Activated CD4-positive, alpha-beta T cell treated with anti-CD3 and anti-CD28 coated beads, Interleukin-2, amount 10 ng/mL, durations not matched to agents 7 days and 5 days (primary cell): ENCODE measurements around the gene NFE2L2. TPM values are rescaled to one million over a fixed set of nuclear protein-coding genes. Genes with fewer than 3 reads are reported as not detected.
"Not testable (repeated sequence)": the region's sequence is repeated elsewhere in the genome, so short reads cannot be mapped to it uniquely, and the experiment has no call there.

ENCODE experiments used
- CTCF ChIA-PET: fragments of 350-600 bp; sonication (Branson Sonifier 250); formaldehyde crosslinking; loops from one replicate; lab custom pipeline; 2021; ENCODE audit warnings: antibody characterized with exemption; lab: Charles Lee
- POLR2A ChIA-PET: fragments of 350-600 bp; sonication (Branson Sonifier 250); formaldehyde crosslinking; loops from one replicate; lab custom pipeline; 2021; ENCODE audit warnings: antibody characterized with exemption; lab: Charles Lee
- DNase-seq: peaks from one replicate; pipeline ENCODE4 v3.0.0-alpha.2; 2020
- H3K27ac Mint-ChIP-seq: one replicate; pipeline ENCODE4 v1.8.0; 2021; ENCODE audit warnings: mild to moderate bottlenecking, moderate library complexity, mixed read lengths
- H3K27me3 Mint-ChIP-seq: one replicate; pipeline ENCODE4 v1.8.0; 2021; ENCODE audit warnings: mixed read lengths
- H3K36me3 Mint-ChIP-seq: one replicate; pipeline ENCODE4 v1.8.0; 2021; ENCODE audit warnings: low read depth, mixed read lengths
- H3K4me1 Mint-ChIP-seq: one replicate; pipeline ENCODE4 v1.8.0; 2021; ENCODE audit warnings: mixed read lengths
- H3K4me3 Mint-ChIP-seq: one replicate; pipeline ENCODE4 v1.8.0; 2021; ENCODE audit warnings: mild to moderate bottlenecking, moderate library complexity, mixed read lengths
- H3K9me3 Mint-ChIP-seq: one replicate; pipeline ENCODE4 v1.8.0; 2021; ENCODE audit warnings: mixed read lengths
- total RNA-seq, 2 experiments: library from RNA; stranded (reverse); gene quantifications; one replicate each; pipeline ENCODE4 v1.2.3, GENCODE V29; 2021

Gene NFE2L2
- total RNA-seq, 2 experiments from 2014 or later = 65.6 to 82.0 TPM

DNA sequence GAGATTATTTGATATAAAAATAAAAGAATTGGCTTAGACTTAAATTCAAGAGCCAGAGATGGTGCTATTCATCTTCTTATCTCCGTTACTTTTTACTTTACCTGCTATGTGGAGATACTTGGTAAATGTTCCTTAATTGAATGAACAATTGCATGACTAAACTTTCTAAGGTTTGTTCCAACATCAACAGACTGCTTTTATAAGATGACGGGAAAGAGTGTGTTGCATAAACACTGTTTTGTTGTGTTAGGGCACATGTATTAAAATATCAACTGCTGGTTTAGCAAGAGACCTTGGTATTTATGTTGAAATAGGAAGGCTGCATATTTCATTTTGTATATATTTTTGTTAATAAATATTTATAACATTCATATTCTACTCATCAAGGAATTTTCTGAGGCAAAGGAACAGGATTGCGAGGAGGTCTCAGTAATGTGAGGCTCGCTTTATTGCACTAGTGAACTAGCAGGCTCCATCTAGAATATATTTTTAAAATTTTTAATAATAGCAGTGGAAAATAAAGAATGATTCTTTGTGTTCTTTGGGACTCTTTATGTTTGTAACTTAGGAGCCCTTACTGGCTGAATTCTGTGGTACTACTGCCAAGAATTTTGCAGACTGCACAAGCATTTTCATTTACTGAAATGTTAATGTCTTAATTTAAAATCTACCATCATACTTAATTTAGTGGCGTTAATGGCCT lies 10.7 kb upstream of the NFE2L2 start:
- Mint-ChIP-seq H3K4me3 (no peak overlapping the region), H3K27ac (no peak overlapping the region), H3K9me3 (no peaks in the 10 kb centered on the region), H3K27me3 (no peaks in the 10 kb centered on the region), H3K36me3 (peaks cover 2% of the 10 kb centered on the region), H3K4me1 (peaks cover 23% of the 10 kb centered on the region)
- POLR2A ChIA-PET = no interaction called here
- CTCF ChIA-PET = interaction anchor here (1.0 kb wide), 1 partner anchor 10 kb away, joined by 4 read pairs; the partner anchor contains the start of gene NFE2L2
- DNase-seq = no peak

DNA sequence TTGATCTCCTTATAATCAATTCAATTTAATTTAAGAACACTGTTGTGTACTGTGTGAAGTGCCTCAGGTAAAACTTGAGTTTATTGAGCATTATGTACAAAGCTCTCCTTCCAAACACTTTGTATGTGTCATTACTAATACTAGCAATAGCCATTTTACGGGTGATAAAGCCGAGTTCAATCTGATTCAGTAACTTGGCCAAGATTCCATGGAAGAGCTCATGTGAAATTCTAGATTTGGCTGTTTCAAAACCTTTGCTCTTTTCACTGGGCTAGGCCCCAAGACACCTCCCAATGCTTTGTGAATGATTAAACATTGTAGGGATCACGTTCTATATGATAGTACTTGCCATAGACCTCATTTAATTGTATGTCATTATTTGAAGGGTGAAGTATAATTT lies 8.9 kb upstream of the NFE2L2 start:
- H3K9me3 Mint-ChIP-seq = peaks cover 1% of the 10 kb centered on the region
- no peak overlapping the region for H3K4me3 Mint-ChIP-seq
- no peak overlapping the region for H3K27ac Mint-ChIP-seq
- H3K4me1 Mint-ChIP-seq = peaks cover 33% of the 10 kb centered on the region
- ChIA-PET CTCF (interaction anchor here (0.6 to 1.9 kb wide), 7 partner anchors 8 to 245 kb away, joined by 3 to 14 read pairs (median 4); no protein-coding TSS in a partner anchor), POLR2A (no interaction called here)
- H3K36me3 Mint-ChIP-seq = peaks cover 3% of the 10 kb centered on the region
- no peak for DNase-seq
- no peaks in the 10 kb centered on the region for H3K27me3 Mint-ChIP-seq

DNA sequence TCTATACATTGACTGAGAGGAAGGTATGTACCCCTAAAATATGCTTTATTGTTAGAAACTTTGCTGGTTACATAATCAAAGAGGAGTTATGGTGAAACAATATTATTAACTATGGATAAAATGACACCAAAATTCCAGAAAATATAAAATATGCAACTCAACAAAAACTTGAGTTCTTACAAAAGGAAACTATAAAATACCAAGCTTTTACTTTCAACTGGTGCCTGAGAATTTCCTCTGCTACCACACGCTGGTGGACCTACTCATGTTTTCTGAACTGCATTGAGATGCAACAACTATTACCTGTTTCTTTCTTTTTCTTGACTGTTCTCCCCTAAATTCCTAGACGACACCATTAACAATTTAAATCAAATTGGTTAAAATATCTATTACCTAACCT lies 8.2 kb upstream of the NFE2L2 start:
- CTCF ChIA-PET = interaction anchor here (0.5 to 1.9 kb wide), 7 partner anchors 7 to 19 kb away, joined by 3 to 14 read pairs (median 4); no protein-coding TSS in a partner anchor
- POLR2A ChIA-PET = no interaction called here
- Mint-ChIP-seq H3K36me3 (peaks cover 6% of the 10 kb centered on the region), H3K4me3 (no peak overlapping the region), H3K27ac (no peak overlapping the region), H3K27me3 (no peaks in the 10 kb centered on the region), H3K4me1 (peaks cover 40% of the 10 kb centered on the region), H3K9me3 (peaks cover 3% of the 10 kb centered on the region)
- no peak for DNase-seq

DNA sequence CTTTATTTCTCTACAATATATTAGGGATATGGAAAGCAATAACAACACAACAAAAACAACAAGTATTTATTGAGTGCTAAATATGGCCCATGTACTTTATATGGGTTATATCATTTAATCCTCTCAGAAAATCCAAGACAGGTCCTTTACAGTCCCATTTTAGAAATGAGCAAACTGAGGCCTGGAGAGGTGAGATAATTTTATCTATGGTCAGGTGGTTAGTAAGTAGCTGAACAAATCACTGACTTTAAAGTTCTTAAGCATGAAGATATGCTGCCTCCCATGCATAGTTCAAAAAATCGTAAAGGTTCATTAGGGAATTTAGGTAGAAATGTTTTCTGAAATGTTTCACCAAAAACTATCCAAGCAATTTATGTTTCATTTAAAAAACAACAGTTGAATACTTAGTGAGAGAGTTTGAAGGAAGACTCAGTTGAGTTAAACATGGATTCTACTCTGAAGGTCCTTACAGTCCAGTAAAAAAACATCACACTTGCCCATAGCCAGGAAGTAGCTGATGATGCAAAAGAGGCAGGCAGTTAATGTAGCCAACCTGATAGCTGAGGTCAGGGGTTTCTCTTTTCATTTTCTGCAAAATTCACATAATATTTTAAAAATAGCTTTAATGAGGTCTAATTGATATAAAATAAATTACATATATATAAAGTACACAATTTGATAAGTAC lies 7.6 kb upstream of the NFE2L2 start:
- H3K4me1 Mint-ChIP-seq = peaks cover 46% of the 10 kb centered on the region
- ChIA-PET POLR2A (no interaction called here), CTCF (interaction anchor here (0.5 to 1.9 kb wide), 6 partner anchors 9 to 29 kb away, joined by 3 to 14 read pairs (median 4); no protein-coding TSS in a partner anchor)
- H3K9me3 Mint-ChIP-seq = peaks cover 3% of the 10 kb centered on the region
- H3K27ac Mint-ChIP-seq = no peak overlapping the region
- no peaks in the 10 kb centered on the region for H3K27me3 Mint-ChIP-seq
- no peak for DNase-seq
- peaks cover 11% of the 10 kb centered on the region for H3K36me3 Mint-ChIP-seq
- no peak overlapping the region for H3K4me3 Mint-ChIP-seq

DNA sequence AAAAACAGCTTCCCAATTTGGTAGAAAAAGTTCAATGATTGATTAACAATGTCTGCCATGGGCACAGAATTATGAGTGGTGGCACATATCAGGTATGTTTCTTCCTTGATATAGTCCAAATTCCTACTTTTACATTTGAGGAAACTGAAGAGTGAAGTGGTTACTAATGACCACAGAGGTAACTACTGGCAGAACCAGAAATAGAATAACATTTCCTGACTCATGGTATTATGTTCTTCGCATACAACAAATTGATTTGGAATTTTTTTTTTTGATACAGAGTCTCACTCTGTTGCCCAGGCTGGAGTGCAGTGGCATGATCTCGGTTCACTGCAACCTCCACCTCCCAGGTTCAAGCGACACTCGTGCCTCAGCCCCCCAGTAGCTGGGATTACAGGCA lies 6.0 kb upstream of the NFE2L2 start:
- Mint-ChIP-seq H3K36me3 (peaks cover 16% of the 10 kb centered on the region), H3K27ac (no peak overlapping the region), H3K4me1 (peaks cover 61% of the 10 kb centered on the region), H3K27me3 (no peaks in the 10 kb centered on the region), H3K4me3 (no peak overlapping the region), H3K9me3 (peaks cover 3% of the 10 kb centered on the region)
- CTCF ChIA-PET = interaction anchor here (0.6 to 1.9 kb wide), 3 partner anchors 9 to 414 kb away, joined by 3 to 6 read pairs (median 6); no protein-coding TSS in a partner anchor
- peak; percentile 0 for DNase-seq
- POLR2A ChIA-PET = interaction anchor here (0.6 kb wide), 2 partner anchors 15 to 51 kb away, joined by 3 to 9 read pairs; no protein-coding TSS in a partner anchor

DNA sequence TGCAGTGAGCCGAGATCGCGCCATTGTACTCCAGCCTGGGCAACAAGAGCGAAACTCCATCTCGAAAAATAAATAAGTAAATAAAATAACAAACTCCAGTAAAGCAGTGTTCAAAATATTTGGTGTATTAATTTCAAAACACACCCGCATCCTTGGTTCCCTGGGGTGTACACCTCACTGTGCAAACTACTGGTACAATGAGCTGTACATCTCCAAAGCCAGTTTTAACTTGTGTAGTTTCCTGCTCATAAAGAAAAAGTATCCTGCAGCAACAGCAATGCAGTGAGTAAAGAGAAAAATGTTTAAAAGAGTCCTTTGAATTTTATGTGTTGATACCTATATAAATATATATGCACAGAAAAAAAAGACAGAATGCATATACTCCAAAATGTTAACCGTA lies 4.4 kb upstream of the NFE2L2 start:
- ChIA-PET CTCF (interaction anchor here (1.1 to 7.3 kb wide), 2 partner anchors 13 to 14 kb away, joined by 4 to 74 read pairs; no protein-coding TSS in a partner anchor), POLR2A (no interaction called here)
- Mint-ChIP-seq H3K36me3 (peaks cover 16% of the 10 kb centered on the region), H3K27me3 (no peaks in the 10 kb centered on the region), H3K4me1 (peaks cover 61% of the 10 kb centered on the region), H3K4me3 (no peak overlapping the region), H3K9me3 (peaks cover 3% of the 10 kb centered on the region), H3K27ac (no peak overlapping the region)
- DNase-seq = no peak

DNA sequence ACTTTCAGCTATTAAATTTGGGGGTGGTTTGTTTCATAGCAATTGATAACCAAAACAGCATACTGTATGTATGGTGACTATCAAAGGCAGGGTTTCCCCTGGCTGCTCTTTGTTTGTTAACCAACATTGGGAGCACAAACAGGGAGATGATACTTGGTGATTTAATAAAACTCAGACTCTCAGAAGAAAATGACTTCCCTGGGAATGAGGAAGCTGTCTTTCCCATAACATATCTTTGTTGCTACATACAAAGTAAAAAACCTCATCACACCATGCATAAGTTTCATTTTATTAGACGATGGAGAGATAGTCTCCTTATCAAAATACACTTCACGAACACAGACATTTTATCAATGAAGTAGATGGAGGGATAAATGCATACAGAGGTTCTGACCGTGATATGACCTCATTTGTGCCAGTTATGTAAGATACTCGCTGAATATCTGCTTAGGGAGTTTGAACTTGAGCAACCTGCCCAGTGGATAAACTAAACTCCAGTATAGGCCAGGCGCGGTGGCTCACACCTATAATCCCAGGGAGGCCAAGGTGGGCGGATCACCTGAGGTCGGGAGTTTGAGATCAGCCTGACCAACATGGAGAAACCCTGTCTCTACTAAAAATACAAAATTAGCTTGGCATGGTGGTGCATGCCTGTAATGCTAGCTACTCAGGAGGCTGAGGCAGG lies 3.8 kb upstream of the NFE2L2 start:
- Mint-ChIP-seq H3K27me3 (no peaks in the 10 kb centered on the region), H3K27ac (no peak overlapping the region), H3K36me3 (peaks cover 17% of the 10 kb centered on the region), H3K4me3 (no peak overlapping the region), H3K4me1 (peaks cover 58% of the 10 kb centered on the region), H3K9me3 (peaks cover 3% of the 10 kb centered on the region)
- CTCF ChIA-PET = interaction anchor here (1.1 to 7.3 kb wide), 3 partner anchors 13 to 28 kb away, joined by 4 to 74 read pairs (median 6); no protein-coding TSS in a partner anchor
- DNase-seq = no peak
- POLR2A ChIA-PET = no interaction called here

DNA sequence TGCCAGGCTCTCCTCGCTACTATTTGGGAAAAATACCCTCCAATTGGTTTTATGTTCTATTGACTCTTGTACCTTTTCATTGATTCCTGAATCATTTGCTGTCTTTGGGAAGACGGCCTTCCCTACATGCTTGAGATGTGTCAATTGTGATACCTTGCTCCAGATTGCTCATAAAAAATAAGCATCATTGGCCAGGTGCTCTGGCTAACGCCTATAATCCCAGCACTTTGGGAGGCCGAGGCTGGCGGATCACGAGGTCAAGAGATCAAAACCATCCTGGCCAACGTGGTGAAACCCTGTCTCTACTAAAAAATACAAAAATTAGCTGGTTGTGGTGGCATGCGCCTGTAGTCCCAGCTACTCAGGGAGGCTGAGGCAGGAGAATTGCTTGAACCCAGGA lies 2.4 kb upstream of the NFE2L2 start:
- Mint-ChIP-seq H3K4me1 (peaks cover 51% of the 10 kb centered on the region), H3K4me3 (peak overlapping the region; percentile 8), H3K27ac (peak overlapping the region; percentile 97), H3K36me3 (peaks cover 24% of the 10 kb centered on the region)
- H3K27me3 Mint-ChIP-seq, DNase-seq, H3K9me3 Mint-ChIP-seq, POLR2A ChIA-PET: not testable (repeated sequence)
- CTCF ChIA-PET = interaction anchor here (2.1 to 7.3 kb wide), 2 partner anchors 15 to 29 kb away, joined by 6 to 74 read pairs; no protein-coding TSS in a partner anchor

DNA sequence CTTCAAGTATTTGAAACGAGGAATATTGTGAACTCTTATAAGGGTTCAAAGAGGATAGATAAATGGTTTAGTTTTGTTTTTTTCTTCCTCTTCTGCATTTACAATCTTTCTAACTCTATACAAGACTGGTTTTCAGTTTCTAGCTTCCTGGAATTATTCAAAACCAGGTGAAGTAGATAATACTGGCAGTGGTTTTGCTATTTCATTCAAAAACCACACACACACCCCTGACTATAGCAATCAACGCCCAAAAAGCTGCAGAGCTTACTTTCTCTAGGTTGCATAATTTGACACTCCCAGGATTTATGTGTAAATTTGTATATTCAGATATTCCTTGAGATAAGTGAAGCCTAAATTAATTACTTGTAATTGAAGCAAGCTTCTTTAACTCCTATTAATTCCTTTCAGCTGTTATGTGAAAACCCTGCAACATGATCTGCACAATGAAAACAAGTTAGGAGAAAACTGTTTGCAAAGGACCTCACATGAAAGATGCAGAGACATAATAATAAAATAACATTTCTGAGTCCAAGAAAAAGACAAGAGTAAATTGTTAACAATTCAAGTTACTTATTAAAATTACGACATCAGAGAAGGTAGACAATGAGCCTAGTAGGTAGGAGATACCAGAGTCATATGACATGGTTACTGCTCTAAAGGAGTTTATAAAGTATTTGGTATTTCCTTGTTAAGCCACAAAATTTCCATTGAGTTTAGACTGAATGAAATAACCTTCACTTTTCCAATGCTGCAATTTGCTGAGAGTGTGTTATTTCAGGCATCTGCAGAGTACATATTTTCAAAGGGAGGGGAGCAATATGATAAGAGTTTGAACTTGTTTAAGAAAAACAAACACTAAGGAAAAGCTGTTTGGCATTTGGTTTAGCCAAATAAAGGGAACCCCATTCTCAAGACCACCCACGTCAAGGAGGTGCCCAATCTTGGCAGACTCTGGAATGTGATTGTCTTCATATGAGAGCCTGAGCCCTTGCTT lies 1.6 kb upstream of the NFE2L2 start:
- H3K27ac Mint-ChIP-seq = peak overlapping the region; percentile 97
- H3K27me3 Mint-ChIP-seq = no peaks in the 10 kb centered on the region
- H3K9me3 Mint-ChIP-seq = peaks cover 3% of the 10 kb centered on the region
- DNase-seq = peak; percentile 41
- CTCF ChIA-PET = interaction anchor here (0.5 to 7.3 kb wide), 10 partner anchors 8 to 1976 kb away, joined by 3 to 74 read pairs (median 4); no protein-coding TSS in a partner anchor
- H3K4me3 Mint-ChIP-seq = peak overlapping the region; percentile 79
- peaks cover 55% of the 10 kb centered on the region for H3K4me1 Mint-ChIP-seq
- POLR2A ChIA-PET = interaction anchor here (0.6 to 3.1 kb wide), 3 partner anchors 16 to 54 kb away, joined by 3 to 15 read pairs (median 11); partner anchors contain the start of gene HNRNPA3
- peaks cover 29% of the 10 kb centered on the region for H3K36me3 Mint-ChIP-seq

DNA sequence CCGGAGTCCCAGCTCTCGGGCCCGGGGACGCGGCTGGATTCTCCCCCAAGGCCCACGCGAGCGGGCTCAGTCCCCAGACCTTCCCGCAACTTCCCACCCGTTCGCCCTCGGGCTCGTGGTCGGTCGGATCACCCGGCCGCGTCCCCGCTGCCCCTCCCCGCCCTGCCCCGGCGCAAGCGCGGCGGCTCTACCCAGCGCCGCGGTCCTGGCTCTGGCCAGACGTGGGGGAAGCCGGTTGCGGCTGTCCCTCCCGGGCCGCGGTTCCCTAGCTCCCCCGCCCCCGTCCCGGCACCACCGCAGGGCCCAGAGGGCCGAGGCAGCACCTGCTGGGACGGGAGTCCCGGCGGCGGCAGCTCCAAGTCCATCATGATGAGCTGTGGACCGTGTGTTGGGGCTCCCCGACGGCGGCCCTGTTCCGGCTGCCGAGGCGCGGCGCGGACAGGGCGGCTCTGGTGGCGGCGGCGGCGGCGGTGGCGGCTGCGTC lies 276 bp downstream of the NFE2L2 start:
- peak overlapping the region; percentile 79 for H3K4me3 Mint-ChIP-seq

More for the DNA sequence above, 276 bp downstream of the NFE2L2 start:
- no peak for DNase-seq
- peak overlapping the region; percentile 97 for H3K27ac Mint-ChIP-seq
- no peaks in the 10 kb centered on the region for H3K27me3 Mint-ChIP-seq
- peaks cover 41% of the 10 kb centered on the region for H3K36me3 Mint-ChIP-seq
- peaks cover 54% of the 10 kb centered on the region for H3K4me1 Mint-ChIP-seq
- ChIA-PET CTCF (interaction anchor here (0.7 to 7.3 kb wide), 26 partner anchors 9 to 152 kb away, joined by 3 to 74 read pairs (median 7); partner anchors contain the start of gene HNRNPA3), POLR2A (interaction anchor here (0.6 to 3.1 kb wide), 6 partner anchors 9 to 169 kb away, joined by 3 to 15 read pairs (median 8); partner anchors contain the start of gene HNRNPA3)
- peaks cover 3% of the 10 kb centered on the region for H3K9me3 Mint-ChIP-seq
